CD1c-positive myeloid dendritic cell (primary cell): Measurements from ENCODE around the gene GCSAM.

ENCODE experiments used
- DNase-seq: peaks from one replicate; pipeline ENCODE4 v3.0.0-alpha.2; 2016; ENCODE audit errors: extremely low spot score

Gene GCSAM

GRCh38 chr3:112129925-112130637 is 3.0 kb downstream of the GCSAM start:
- no peak for DNase-seq

DNA sequence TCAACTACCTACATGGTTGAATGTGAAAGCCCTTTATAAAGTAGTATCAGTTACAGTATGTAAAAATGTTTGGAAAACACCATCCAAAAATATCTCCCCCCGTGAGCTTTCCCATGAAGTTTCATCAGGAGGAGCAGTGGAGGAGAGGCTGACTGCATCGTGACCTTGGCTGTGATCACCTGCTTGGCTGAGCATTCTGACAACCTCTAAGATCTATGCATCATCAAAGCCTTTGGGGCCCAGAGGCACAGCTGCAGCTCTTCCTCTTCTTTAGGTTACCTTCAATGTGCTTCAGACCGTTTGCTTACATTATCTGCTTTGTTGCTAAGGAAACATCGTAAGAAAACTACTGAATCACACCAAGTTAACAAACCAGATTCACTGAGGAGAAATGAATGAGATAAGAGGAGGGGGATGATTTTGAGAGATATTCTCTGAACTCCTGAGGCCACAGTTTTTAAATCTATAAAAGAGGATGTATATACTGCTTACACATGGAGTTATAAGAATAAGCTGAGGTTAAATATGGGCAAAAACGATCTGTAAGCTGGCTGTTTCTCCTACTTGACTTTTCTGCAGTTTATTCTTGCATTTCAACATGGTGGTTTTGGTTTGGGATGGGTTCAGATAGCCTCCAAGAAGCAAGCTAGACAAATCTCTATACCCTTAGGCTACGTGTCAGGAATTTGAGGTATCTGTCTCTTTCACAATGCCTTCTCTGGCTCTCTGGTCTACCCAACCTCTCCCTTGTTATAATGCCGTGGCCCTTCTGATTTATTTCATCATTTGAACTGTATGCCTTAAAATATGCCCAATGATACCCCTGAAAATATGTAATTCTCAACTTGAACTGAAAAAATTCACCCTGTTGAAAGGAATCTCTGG is 4.0 kb downstream of the GCSAM start:
- peak; percentile 59 for DNase-seq

DNA sequence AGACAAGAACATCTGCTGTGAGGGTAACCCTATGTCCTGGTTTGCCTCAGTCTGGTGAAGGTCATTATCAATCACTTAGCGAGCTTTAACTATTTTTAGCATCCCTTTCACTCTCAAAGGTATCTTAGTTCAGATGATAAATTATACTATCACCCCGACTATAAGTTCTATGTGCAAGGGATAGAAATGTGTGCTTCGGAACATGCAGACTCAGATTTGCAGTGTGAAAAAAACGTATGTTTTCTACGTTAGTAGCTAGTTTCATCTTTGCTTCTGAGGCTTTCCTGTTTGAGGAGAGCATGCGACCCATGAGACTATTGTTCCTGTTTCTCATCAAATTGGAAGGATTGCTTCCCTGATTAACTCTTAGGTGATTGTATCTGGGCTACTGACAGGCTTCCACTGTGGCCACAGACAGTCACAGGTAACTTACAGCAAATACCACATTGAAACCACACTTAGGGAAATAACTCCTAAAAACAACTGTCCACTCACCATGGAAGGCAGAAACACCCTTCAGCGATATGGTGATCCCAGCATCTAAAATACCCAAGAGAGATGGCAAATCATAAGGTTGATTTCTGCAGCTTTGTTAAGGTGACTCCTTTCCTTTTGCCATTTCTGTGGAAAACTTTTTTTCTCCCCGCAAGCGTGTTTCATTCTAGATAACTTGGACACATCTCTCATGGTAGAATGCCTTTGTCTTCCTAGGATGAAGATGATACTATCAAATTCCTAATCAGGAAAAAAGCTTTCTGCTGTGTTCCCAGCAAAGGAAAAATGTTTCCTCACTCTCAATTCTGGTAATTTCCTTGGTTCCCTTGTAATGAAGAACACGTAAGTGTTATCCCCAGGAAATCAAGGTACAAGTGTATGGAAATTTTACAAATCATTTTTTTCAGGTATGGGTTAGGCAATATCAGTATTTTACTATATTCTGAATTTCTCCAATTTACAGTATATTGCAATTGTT is 5.2 kb downstream of the GCSAM start:
- DNase-seq = peak; percentile 34

DNA sequence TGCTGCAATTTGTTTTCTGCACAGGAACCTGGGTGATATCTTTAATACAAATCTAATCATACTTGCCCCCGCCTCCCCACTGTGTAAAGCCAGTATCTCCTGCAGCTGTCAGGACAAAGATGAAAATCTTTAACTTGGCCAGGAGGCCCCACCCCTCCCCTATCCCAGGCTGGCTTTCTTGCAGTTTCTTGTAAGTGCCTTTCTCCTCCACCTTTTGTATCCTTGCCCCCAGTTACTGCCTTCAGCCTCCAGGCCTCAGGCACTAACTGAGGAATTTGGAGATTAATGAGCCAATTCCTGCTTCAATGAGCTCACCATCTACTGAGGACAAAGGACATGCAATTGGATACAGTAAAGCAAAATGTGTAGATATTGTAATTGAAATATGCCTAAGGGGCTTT is 6.5 kb downstream of the GCSAM start:
- no peak for DNase-seq

DNA sequence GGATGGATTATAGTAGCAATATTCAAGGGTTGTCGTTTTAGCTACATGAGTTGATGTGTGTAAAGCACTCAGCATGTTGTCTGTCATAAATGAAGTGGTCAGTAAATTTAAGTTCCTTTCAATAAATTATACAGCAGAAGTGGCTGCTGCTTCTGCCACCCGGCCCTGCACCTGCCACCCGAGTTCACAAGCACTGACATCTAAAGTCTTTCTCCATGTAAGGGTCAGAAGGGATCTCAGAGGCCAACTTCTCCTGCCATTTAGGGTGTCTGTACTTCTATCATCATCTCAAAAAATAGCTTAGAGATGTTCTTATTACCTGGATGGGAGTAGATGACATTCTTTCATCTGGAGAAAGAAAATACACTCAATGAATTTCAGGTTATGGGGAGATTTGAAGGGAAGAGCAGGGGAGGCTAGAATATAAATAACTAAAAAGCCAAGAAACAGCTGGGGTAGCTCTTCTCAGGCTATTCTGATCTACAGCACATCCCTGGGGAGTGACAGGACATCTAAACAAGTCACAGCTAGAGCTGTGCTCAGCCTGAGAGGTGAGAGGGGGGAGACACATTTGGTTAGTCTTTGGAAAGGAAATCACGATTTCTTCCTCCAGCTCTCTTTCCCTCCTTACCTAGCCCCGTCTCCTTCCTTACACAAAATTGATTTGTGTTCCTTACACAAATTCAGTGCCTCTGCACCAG is 8.0 kb downstream of the GCSAM start:
- no peak for DNase-seq

DNA sequence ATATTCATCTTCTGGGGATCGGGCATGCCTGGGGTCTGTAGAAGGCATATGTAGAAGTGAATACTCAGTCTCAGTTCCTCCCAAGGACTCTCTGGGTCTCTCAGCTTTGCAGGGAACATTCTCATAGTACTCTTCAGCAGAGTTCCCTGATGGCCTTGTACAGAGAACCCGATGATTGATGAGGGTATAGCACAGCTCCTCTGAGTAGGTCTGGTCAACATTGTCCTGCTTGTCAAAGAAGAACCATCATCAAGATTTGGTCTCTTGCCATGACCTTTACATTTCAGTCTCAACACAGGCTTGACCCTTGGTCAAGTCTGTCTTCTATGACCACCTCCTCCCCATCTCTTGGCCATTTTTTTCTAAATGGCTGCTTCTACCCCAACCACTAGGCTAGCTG is 9.5 kb downstream of the GCSAM start:
- DNase-seq = no peak

- no peak for DNase-seq
Observed at GRCh38 chr3:112122870-112123269, 10.2 kb downstream of the GCSAM start.

GRCh38 chr3:112121577-112122547 is 11.2 kb downstream of the GCSAM start:
- DNase-seq = peak; percentile 15

DNA sequence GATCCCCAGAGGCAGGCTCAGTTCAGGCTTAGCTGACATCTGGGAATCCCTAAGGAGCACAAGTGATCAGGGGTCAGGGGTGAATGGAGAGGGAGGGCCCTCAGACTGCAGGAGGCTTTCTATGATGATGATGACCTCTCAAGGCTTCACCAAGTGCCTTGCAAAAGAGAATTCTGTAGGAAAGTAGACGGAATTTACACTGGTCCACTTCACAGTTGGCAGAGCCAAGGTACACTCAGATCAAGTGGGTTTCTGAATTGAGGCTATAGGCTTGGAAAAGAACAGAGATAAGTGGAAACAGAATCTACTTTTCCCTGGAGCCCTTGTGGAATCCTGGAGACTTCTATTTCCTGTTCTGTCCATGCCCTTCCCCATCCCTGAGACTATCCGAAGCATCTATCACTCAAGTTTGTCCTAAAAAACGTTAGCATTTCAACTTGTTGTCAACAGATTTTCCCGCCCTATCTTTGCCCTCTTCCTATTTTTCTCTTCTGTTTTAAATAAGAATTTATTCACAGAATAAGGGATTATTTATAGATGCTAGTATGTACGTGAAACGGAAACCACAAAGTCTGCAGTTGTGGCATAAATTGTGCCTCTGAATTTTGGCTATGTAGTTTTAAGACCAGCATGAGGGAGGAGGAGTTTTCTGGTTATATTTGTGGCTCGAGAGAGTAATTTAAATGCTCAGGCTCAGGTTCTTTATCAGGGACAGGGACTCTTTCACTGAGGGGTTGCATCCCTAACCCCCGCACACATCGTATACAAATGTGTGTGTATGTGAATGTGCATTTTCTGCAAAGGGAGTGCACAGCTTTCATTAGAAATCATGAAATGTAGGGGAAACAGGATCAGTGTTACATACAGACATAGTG is 12.8 kb downstream of the GCSAM start:
- no peak for DNase-seq

GRCh38 chr3:112117841-112118571 is 15.0 kb downstream of the GCSAM start:
- peak; percentile 65 for DNase-seq

- no peak for DNase-seq
Observed at GRCh38 chr3:112117415-112117814, 15.6 kb downstream of the GCSAM start.

DNA sequence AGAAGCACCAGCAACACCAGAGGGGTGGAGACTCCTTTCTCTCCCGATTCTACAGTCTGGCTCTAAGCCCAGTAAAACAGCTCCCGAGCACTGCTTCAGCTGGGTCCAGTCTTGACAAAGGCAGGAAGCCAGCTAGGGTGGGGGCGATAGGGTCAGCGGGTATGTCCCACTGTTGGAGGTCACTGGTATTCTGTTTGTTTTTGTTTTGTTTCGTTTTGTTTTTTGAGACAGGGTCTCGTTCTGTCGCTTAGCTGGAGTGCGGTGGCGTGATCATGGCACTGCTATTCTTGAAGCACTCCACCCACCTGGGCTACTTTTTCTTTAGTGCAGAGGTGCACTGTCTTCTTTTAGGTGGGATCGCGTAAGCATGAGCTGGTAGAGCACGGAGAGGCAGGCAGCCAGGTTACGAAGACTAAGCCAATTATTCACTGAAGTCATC is 16.3 kb downstream of the GCSAM start:
- no peak for DNase-seq

- no peak for DNase-seq
Observed at GRCh38 chr3:112115806-112116383, 17.2 kb downstream of the GCSAM start.

GRCh38 chr3:112115161-112115739 is 17.8 kb downstream of the GCSAM start:
- DNase-seq = no peak

GRCh38 chr3:112114576-112115160 is 18.4 kb downstream of the GCSAM start:
- DNase-seq = no peak

- DNase-seq = peak; percentile 77
Observed at GRCh38 chr3:112111785-112112402, 21.2 kb downstream of the GCSAM start.

- DNase-seq = no peak
Observed at GRCh38 chr3:112109322-112109721, 23.7 kb downstream of the GCSAM start.
